GM12864 (cell line): Measurements from ENCODE around the gene MPND.

Experiments used
- DNase-seq: peaks from one replicate; pipeline ENCODE4 v3.0.0-alpha.2; 2011; ENCODE audit warnings: low read depth
- H3K4me3 ChIP-seq: 2 replicates; pipeline ENCODE4 v1.5.1; 2011; ENCODE audit warnings: mild to moderate bottlenecking, low read depth, low read length, control low read depth
- TF ChIP-seq, protein P1 (sequence below): IDR thresholded peaks from 2 replicates; pipeline ENCODE4 v1.5.1; 2011; ENCODE audit warnings: low read depth, mild to moderate bottlenecking, moderate library complexity, low read length, control low read depth, inconsistent platforms; ENCODE audit errors: missing control alignments

MPND gene

DNA sequence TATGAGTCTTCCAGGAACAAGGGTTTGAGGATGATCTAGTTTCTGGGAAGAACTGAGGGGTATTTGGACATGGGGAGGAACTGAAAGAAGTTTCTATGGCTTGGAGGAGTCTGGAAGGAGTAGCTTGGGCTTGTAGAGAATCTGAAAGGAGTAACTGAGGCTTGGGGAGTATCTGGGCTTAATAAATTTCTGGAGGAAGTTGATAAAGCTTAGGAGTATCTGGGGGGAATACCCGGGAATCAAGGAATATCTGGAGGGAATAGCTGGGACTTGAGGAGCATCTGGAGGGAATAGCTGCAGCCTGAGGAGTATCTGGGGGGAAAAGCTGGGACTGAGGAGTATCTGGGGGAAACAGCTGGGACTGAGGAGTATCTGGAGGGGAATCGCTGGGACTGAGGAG is 22.9 kb upstream of the MPND start:
- H3K4me3 ChIP-seq, result no peak overlapping the region
- DNase-seq, result no peak
- TF ChIP-seq, protein P1, sequence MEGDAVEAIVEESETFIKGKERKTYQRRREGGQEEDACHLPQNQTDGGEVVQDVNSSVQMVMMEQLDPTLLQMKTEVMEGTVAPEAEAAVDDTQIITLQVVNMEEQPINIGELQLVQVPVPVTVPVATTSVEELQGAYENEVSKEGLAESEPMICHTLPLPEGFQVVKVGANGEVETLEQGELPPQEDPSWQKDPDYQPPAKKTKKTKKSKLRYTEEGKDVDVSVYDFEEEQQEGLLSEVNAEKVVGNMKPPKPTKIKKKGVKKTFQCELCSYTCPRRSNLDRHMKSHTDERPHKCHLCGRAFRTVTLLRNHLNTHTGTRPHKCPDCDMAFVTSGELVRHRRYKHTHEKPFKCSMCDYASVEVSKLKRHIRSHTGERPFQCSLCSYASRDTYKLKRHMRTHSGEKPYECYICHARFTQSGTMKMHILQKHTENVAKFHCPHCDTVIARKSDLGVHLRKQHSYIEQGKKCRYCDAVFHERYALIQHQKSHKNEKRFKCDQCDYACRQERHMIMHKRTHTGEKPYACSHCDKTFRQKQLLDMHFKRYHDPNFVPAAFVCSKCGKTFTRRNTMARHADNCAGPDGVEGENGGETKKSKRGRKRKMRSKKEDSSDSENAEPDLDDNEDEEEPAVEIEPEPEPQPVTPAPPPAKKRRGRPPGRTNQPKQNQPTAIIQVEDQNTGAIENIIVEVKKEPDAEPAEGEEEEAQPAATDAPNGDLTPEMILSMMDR, result no peak

DNA sequence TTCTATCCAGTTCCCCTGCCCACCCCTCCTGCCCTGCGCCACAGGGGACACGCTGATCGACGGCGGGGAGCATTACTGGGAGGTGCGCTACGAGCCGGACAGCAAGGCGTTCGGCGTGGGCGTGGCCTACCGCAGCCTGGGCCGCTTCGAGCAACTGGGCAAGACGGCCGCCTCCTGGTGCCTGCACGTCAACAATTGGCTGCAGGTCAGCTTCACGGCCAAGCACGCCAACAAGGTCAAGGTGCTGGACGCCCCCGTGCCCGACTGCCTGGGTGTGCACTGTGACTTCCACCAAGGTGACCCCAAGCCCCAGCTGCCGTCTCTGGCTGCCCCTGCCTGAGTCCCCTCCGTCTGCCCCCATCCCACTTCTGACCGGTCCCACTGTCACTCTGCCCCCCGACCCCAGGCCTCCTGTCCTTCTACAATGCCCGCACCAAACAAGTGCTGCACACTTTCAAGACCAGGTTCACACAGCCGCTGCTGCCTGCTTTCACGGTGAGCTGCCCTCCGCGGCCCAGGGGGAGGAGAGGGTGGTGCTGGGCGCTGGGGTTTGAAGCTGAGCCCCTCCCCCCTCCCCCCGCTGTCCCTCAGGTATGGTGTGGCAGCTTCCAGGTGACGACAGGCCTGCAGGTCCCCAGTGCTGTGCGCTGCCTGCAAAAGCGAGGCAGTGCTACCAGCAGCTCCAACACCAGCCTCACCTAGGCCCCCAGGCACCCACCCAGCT is 20.3 kb upstream of the MPND start:
- TF ChIP-seq, protein P1, result no peak
- no peak overlapping the region for H3K4me3 ChIP-seq
- no peak for DNase-seq

DNA sequence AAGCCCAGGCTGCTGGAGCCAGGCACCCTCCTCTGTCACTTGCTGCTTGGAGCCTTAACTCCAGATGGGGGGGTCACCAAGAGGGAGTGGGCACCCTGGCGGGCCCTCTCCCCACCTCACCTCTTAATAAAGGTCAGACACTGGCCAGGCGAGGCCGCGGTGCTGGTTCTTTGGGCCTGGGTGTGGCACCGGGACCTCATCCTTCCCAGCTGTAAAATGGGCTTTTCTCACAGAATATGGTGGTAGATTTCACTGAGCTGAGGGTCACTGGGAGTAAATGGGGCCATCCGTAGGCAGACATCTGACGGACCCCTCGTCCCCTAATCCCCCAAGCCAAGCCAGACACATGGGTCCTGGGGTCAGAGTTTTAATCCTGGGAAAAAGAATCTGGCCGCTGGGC is 19.7 kb upstream of the MPND start:
- TF ChIP-seq, protein P1, result no peak
- no peak overlapping the region for H3K4me3 ChIP-seq
- no peak for DNase-seq

DNA sequence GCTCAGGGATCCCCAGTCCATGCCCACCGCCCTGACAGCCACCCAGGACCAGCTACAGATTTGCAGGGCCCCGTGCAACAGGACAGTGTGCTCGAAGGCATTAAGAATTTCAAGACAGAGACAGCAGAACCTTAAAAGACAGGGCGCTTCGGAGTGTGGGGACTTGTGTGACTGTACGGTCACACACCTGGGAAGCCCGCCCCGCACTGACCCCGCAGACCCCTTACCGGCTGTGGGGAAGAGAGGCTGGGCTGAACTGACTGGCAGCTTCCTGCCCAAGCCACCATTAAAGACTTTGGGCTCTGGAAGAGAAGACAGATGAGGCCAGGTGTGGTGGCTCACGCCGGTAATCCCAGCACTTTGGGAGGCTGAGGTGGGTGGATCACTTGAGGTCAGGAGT is 19.1 kb upstream of the MPND start:
- TF ChIP-seq, protein P1, result no peak
- H3K4me3 ChIP-seq, result no peak overlapping the region
- no peak for DNase-seq

DNA sequence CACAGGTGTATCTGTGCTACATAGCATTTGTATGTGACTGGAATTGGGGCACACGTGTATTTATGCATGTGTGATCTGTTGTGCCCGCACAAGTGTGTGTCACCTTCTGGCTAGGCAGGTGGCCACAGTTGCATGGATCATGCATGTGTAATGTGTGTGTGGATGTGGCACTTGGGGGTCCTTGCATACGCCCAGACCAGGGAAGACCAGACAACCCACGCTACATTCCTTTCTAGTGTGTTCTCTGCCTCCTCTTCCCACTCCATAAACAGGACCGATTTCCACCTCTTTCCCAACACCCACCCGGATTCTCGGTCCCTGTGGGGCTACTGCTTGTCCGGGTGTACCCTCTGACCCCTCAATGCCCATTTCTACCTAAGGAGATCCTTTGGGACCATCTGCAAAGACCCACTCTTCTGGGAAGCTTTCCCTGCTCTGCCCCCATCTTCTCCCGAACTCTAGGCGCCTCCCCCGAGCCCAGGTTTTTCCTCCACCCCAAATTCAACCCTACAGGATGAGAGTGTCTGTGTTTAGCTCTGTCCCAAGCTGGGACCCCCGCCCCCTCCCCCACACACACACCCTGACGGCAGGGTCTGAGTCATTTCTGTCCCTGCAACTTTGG is 17.0 kb upstream of the MPND start:
- TF ChIP-seq, protein P1, result no peak
- no peak overlapping the region for H3K4me3 ChIP-seq
- DNase-seq, result no peak

DNA sequence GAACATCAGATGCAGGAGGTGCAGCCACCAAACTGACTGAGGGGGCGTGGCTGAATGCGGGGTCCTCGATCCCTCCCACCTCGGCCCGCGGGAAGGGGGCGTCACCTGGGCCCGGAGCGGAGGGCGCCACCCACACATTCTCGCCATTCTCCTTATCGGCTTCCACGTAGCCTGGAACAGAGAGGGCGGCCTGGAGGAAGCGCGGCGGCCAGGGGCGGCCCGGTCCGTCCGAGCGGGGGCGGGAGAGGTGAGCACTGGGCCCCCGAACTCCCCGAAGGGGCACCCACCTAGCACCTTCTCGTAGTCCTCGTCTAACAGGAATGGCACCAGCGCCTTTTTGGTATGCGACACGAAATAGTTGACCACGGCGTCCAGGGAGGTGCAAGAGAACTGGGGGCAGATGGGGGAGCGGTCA is 16.5 kb upstream of the MPND start:
- no peak for DNase-seq
- TF ChIP-seq, protein P1, result no peak
- no peak overlapping the region for H3K4me3 ChIP-seq

DNA sequence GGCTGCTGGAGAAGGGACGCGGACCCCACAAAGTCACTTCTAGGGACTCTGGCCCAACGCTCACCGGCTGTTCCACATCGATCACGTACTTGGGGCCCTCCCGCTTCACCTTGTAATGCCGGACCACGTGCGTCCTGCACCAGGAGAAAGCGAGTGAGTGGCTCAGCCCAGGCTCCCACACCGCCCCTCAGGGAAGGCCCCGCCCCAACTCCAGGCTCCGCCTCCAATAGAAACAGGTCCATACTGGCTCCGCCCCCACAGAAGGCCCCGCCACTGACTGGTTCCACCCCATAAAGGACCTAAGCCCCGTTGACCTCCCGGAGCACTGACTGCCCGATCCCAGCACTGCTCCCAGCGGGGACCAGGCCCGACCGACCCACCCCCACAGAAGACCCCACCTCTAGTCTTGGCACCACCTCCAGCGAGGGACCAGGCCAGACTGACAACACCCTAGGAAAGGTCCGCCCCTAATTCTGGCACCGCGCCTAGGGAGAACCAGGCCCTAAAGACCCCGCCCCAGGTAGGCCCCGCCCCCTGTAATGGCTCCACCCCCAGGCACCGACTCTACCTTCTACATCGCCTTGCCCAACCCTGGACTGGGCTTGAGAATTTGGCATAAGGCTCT is 16.0 kb upstream of the MPND start:
- DNase-seq, result no peak
- H3K4me3 ChIP-seq, result no peak overlapping the region
- TF ChIP-seq, protein P1, result no peak
